Thyroid gland (tissue), 4 donors: ENCODE results near the gene PKN1. TPM values are rescaled to one million over a fixed set of nuclear protein-coding genes. Genes with fewer than 3 reads are reported as not detected.
A peak's percentile ranks its signal among the peaks of the same experiment; 100 is the strongest.
"Not testable (repeated sequence)": the region's sequence is repeated elsewhere in the genome, so short reads cannot be mapped to it uniquely, and the experiment has no call there.

Experiments
- DNase-seq, 2 donors: peaks; one replicate each; pipeline ENCODE4 v3.0.0-alpha.2; 2019
- H3K27ac ChIP-seq, 3 donors: fragments of 200-600 bp; sonication (generic); 1 replicate in 2 of 3; 2 replicates in 1 of 3; pipeline ENCODE4 v1.5.1; 2016 to 2019; ENCODE audit warnings: mild to moderate bottlenecking in 1 of 3, moderate library complexity in 1 of 3
- H3K27me3 ChIP-seq: fragments of 200-600 bp; sonication (generic); one replicate; pipeline ENCODE4 v1.5.1; 2019
- H3K36me3 ChIP-seq, 2 donors: fragments of 200-600 bp; sonication (generic); one replicate each; pipeline ENCODE4 v1.5.1; 2016 to 2019
- H3K4me1 ChIP-seq, 2 donors: fragments of 200-600 bp; sonication (generic); one replicate each; pipeline ENCODE4 v1.5.1; 2017 to 2019
- H3K4me3 ChIP-seq, 3 donors: fragments of 200-600 bp; sonication (generic); replicated peaks in 1 of 3; 1 replicate in 2 of 3; 2 replicates in 1 of 3; pipeline ENCODE4 v1.5.1; 2016; ENCODE audit warnings: mild to moderate bottlenecking in 1 of 3
- H3K9me3 ChIP-seq: fragments of 200-600 bp; sonication (generic); one replicate; pipeline ENCODE4 v1.5.1; 2017
- POLR2A ChIP-seq, 2 donors: fragments of 450-650 bp; IDR thresholded peaks; one replicate each; pipeline ENCODE4 v1.6.1; 2017; ENCODE audit warnings: antibody characterized with exemption in 2 of 2, mild to moderate bottlenecking in 2 of 2, moderate library complexity in 1 of 2
- WGBS, 2 donors: methylation state at CpG; one replicate each; pipeline ENCODE4 v1.1.5; 2017; 5-methylcytosine and 5-hydroxymethylcytosine counted together
- intact Hi-C: fragments of 100-400 bp; cut with DNase I; formaldehyde crosslinking; loops from one replicate; pipeline ENCODE4 v1.15.1; 2023
- total RNA-seq, 4 donors: library from RNA; depleted of rRNA; stranded (reverse); fragments of >200 nt; gene quantifications; one replicate each; pipeline ENCODE4 v1.2.3, GENCODE V29; 2016
- TF ChIP-seq, protein P1 (sequence below), 6 experiments: fragments of 200-600 bp in 3 of 6; fragments of 450-650 bp in 3 of 6; sonication (generic) in 3 of 6; IDR thresholded peaks; one replicate each; pipeline ENCODE4 v1.5.1; 2016 to 2019; ENCODE audit warnings: antibody characterized with exemption in 6 of 6, mild to moderate bottlenecking in 2 of 6, inconsistent platforms in 1 of 6, moderate library complexity in 1 of 6

The PKN1 gene
- total RNA-seq, 4 donors from 2014 or later = 66.5 to 79.8 (median 74.2) TPM

DNA sequence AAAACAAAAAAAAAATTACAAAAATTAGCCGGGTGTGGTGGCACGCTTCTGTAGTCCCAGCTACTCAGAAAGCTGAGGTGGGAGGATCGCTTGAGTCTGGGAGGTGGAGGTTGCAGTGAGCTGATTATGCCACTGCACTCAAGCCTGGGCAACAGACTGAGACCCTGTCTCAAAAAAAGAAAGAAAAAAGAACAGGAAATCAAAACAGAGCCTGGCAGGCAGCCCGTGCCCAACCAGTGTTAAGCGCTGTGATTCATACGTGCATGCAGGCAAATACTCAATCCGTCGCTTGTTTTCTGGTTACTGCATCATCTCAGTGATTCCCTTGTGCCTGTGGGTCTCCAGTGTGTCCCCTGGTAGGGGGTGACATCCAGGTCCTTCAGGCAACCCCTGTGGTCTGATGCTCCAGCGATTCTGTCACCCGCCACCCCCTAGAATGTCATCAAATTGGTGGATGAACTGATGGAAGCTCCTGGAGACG, 32.1 kb upstream of the PKN1 start:
- H3K27ac ChIP-seq = peak overlapping the region in 2 of 3 donors; percentile 10 to 50

DNA sequence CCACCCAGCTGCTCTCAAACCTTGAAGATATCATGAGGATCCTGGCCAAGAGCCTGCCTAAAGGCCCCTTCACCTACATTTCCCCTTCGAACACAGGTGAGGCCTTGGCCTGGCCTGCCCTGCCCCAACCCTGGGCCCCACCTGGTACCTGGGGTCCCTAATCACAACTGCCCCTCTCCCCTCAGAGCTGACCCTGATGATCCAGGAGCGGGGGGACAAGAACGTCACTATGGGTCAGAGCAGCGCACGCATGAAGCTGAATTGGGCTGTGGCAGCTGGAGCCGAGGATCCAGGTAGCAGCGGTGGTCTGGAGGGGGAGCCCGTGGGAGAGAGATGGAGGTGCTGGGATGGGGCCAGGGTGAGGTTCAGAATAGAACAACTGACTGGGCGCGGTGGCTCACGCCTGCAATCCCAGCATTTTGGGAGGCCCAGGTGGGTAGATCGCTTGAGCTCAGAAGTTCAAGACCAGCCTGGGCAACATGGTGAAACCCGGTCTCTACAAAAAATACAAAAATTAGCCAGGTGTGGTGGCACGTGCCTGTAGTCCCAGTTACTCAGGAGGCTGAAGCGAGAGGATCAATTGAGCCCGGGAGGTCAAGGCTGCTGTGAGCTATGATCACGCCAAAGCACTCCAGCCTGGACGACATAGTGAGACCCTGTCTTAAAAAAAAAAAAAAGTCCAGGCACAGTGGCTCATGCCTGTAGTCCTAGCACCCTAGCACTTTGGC, 31.5 kb upstream of the PKN1 start:
- no peaks in the 10 kb centered on the region for H3K4me1 ChIP-seq
- intact Hi-C loops = no loop called here
- DNase-seq = no peak
- TF ChIP-seq, protein P1, sequence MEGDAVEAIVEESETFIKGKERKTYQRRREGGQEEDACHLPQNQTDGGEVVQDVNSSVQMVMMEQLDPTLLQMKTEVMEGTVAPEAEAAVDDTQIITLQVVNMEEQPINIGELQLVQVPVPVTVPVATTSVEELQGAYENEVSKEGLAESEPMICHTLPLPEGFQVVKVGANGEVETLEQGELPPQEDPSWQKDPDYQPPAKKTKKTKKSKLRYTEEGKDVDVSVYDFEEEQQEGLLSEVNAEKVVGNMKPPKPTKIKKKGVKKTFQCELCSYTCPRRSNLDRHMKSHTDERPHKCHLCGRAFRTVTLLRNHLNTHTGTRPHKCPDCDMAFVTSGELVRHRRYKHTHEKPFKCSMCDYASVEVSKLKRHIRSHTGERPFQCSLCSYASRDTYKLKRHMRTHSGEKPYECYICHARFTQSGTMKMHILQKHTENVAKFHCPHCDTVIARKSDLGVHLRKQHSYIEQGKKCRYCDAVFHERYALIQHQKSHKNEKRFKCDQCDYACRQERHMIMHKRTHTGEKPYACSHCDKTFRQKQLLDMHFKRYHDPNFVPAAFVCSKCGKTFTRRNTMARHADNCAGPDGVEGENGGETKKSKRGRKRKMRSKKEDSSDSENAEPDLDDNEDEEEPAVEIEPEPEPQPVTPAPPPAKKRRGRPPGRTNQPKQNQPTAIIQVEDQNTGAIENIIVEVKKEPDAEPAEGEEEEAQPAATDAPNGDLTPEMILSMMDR (IDR thresholded peaks at IDR 0.05) = no peak
- TF ChIP-seq POLR2A (IDR thresholded peaks at IDR 0.05) = no peak
- H3K27me3 ChIP-seq = no peaks in the 10 kb centered on the region
- H3K36me3 ChIP-seq = peaks cover 1 to 13% of the 10 kb centered on the region in 2 donors
- H3K4me3 ChIP-seq = no peak overlapping the region
- WGBS, 2 donors = 97% methylated on average over 17 to 18 of the region's 18 CpGs
- H3K27ac ChIP-seq = peak overlapping the region in 2 of 3 donors; percentile 10 to 50
- H3K9me3 ChIP-seq = no peaks in the 10 kb centered on the region

More for the DNA sequence above, 32.1 kb upstream of the PKN1 start:
- intact Hi-C loops = no loop called here
- 63 to 84% methylated on average over 11 of the region's 11 CpGs for WGBS, 2 donors
- H3K4me3 ChIP-seq = no peak overlapping the region
- H3K9me3 ChIP-seq = no peaks in the 10 kb centered on the region
- H3K4me1 ChIP-seq = no peaks in the 10 kb centered on the region
- TF ChIP-seq, protein P1 (IDR thresholded peaks at IDR 0.05) = no peak
- TF ChIP-seq POLR2A (IDR thresholded peaks at IDR 0.05) = no peak
- no peaks in the 10 kb centered on the region for H3K27me3 ChIP-seq
- H3K36me3 ChIP-seq = peaks cover 0 to 13% of the 10 kb centered on the region in 2 donors
- peak; percentile 79 to 83 for DNase-seq

DNA sequence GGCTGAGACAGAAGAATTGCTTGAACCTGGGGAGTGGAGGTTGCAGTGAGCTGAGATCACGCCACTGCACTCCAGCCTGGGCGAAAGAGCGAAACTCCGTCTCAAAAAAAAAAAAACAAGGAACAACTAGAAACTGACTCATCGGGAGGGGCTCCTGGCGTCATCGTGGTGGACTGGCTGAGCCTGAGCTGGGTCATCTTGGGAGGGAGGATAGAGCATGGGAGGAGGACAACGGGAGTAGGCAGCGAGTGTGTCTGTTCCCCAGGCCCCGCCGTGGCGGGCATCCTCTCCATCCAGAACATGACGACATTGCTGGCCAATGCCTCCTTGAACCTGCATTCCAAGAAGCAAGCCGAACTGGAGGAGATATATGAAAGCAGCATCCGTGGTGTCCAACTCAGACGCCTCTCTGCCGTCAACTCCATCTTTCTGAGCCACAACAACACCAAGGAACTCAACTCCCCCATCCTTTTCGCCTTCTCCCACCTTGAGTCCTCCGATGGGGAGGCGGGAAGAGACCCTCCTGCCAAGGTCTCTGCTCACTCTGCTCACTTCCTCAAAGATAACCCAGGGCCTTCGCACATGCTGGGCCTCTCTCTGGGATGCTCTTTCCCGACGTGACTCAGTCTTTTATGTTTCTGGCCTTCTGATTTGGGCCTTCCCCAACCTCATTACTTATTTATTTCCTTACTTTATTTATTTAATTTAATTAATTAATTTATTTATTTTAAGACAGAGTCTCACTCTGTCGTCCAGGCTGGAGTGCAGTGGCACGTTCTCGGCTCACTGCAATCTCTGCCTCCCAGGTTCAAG, 30.6 kb upstream of the PKN1 start:
- DNase-seq = no peak
- H3K9me3 ChIP-seq = no peaks in the 10 kb centered on the region
- H3K27ac ChIP-seq = no peak overlapping the region
- 83 to 86% methylated on average over 26 of the region's 26 CpGs for WGBS, 2 donors
- no peaks in the 10 kb centered on the region for H3K4me1 ChIP-seq
- intact Hi-C loops = no loop called here
- peaks cover 9 to 22% of the 10 kb centered on the region in 2 donors for H3K36me3 ChIP-seq
- H3K4me3 ChIP-seq = no peak overlapping the region
- H3K27me3 ChIP-seq = no peaks in the 10 kb centered on the region
- TF ChIP-seq POLR2A (IDR thresholded peaks at IDR 0.05) = no peak
- TF ChIP-seq, protein P1 (IDR thresholded peaks at IDR 0.05) = no peak

DNA sequence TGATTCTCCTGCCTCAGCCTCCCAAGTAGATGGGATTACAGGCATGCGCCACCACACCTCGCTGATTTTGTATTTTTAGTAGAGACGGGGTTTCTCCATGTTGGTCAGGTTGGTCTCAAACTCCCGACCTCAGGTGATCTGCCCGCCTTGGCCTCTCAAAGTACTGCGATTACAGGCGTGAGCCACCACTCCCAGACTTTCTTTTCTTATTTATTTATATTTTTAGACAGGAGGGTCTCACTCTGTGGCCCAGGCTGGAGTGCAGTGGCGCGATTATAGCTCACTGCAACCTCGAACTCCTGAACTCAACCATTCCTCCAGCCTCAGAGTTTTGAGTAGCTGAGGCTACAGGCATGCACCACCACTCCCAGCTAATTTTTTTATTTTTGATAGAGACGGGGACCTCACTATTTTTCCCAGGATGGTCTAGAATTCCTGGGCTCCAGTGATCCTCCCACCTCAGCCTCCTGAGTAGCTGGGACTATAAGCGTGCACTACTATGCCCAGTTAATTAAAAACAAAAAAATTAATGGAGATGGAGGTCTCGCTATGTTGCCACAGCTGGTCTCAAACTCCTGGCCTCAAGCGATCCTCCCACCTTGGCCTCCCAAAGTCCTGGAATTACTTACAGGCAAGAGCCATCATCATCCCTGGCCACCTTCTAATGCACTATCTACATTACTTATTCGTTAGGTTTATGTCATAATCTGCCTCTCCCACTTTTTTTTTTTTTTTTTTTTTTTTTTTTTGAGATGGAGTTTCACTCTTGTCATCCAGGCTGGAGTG, 29.8 kb upstream of the PKN1 start:
- intact Hi-C loops, H3K9me3 ChIP-seq, DNase-seq, H3K27me3 ChIP-seq, H3K4me3 ChIP-seq, H3K4me1 ChIP-seq, H3K27ac ChIP-seq: not testable (repeated sequence)
- H3K36me3 ChIP-seq = peaks cover 17 to 30% of the 10 kb centered on the region in 2 donors
- WGBS, 2 donors = 94 to 97% methylated on average over 15 of the region's 15 CpGs

DNA sequence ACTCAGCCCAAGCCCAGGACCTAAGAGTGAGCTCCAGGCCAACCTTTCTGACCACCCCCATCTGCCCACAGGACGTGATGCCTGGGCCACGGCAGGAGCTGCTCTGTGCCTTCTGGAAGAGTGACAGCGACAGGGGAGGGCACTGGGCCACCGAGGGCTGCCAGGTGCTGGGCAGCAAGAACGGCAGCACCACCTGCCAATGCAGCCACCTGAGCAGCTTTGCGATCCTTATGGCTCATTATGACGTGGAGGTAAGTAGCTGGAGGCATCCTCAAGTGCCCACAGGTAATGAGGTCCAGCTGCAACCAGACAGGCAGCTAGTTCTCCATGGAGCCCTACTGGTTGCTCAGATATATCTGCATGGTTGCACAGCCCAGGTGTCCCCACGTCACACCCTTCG, 28.8 kb upstream of the PKN1 start:
- Histone ChIP-seq H3K36me3 (peaks cover 26 to 40% of the 10 kb centered on the region in 2 donors), H3K27me3 (no peaks in the 10 kb centered on the region), H3K9me3 (no peaks in the 10 kb centered on the region), H3K27ac (no peak overlapping the region), H3K4me3 (no peak overlapping the region), H3K4me1 (no peaks in the 10 kb centered on the region)
- no peak for TF ChIP-seq POLR2A (IDR thresholded peaks at IDR 0.05)
- TF ChIP-seq, protein P1 (IDR thresholded peaks at IDR 0.05) = no peak
- WGBS, 2 donors = 68 to 69% methylated on average over 4 to 8 of the region's 9 CpGs
- intact Hi-C loops = no loop called here
- DNase-seq = peak; percentile 27 to 28
